DOHH2 (cell line): ENCODE measurements around the gene TACC2.

ENCODE experiments used
- H3F3A ChIP-seq: fragments of 200-600 bp; sonication (generic), shearing (Covaris generic); 2 replicates; pipeline ENCODE4 v1.6.0; 2016; ENCODE audit warnings: antibody characterized with exemption, mild to moderate bottlenecking; ENCODE audit not compliant: control insufficient read depth, insufficient read depth
- H3K27ac ChIP-seq: fragments of 200-600 bp; sonication (generic); 2 replicates; pipeline ENCODE4 v1.5.1; 2014; ENCODE audit warnings: low read depth, mild to moderate bottlenecking, low read length, moderate library complexity
- H3K27me3 ChIP-seq: fragments of 200-600 bp; sonication (generic); 2 replicates; pipeline ENCODE4 v1.6.1; 2014; ENCODE audit warnings: mild to moderate bottlenecking, low read length, mixed read lengths; ENCODE audit not compliant: control insufficient read depth
- H3K36me3 ChIP-seq: fragments of 200-600 bp; sonication (generic); 2 replicates; pipeline ENCODE4 v1.6.1; 2014; ENCODE audit warnings: mild to moderate bottlenecking, low read length, moderate library complexity, mixed read lengths; ENCODE audit not compliant: control insufficient read depth
- H3K4me1 ChIP-seq: fragments of 200-600 bp; sonication (generic); 2 replicates; pipeline ENCODE4 v1.6.1; 2014; ENCODE audit warnings: mild to moderate bottlenecking, low read length, mixed read lengths; ENCODE audit not compliant: control insufficient read depth
- H3K4me2 ChIP-seq: fragments of 200-600 bp; sonication (generic); 2 replicates; pipeline ENCODE4 v1.6.0; 2014; ENCODE audit warnings: mild to moderate bottlenecking, low read length, moderate library complexity
- H3K4me3 ChIP-seq: fragments of 200-600 bp; sonication (generic); 2 replicates; pipeline ENCODE4 v1.5.1; 2014; ENCODE audit warnings: mild to moderate bottlenecking, low read length, mixed read lengths
- H3K79me2 ChIP-seq: fragments of 200-600 bp; sonication (generic); 2 replicates; pipeline ENCODE4 v1.6.1; 2014; ENCODE audit warnings: mild to moderate bottlenecking, low read length, mixed read lengths; ENCODE audit not compliant: control insufficient read depth
- H3K9me2 ChIP-seq: fragments of 200-600 bp; sonication (generic); replicated peaks from 2 replicates; pipeline ENCODE4 v1.6.1; 2014; ENCODE audit warnings: mild to moderate bottlenecking, low read length, mixed read lengths; ENCODE audit not compliant: control insufficient read depth
- H3K9me3 ChIP-seq: fragments of 200-600 bp; sonication (generic); 2 replicates; pipeline ENCODE4 v1.6.1; 2014; ENCODE audit warnings: antibody characterized with exemption, low read length, mixed read lengths; ENCODE audit not compliant: control insufficient read depth, insufficient read depth
- H4K20me1 ChIP-seq: fragments of 200-600 bp; sonication (generic); 2 replicates; pipeline ENCODE4 v1.6.0; 2014; ENCODE audit warnings: low read depth, mild to moderate bottlenecking, antibody characterized with exemption, low read length, moderate library complexity; ENCODE audit not compliant: control insufficient read depth, insufficient read depth
- CTCF ChIP-seq: fragments of 200-600 bp; sonication (generic); IDR thresholded peaks from one replicate; pipeline ENCODE4 v1.5.1; 2014; ENCODE audit warnings: antibody characterized with exemption, mild to moderate bottlenecking, low read depth, low read length; ENCODE audit not compliant: poor library complexity, severe bottlenecking
- EZH2phosphoT487 ChIP-seq: fragments of 200-600 bp; sonication (generic); IDR thresholded peaks from 2 replicates; pipeline ENCODE4 v1.6.1; 2017; ENCODE audit warnings: borderline replicate concordance, mild to moderate bottlenecking, antibody characterized with exemption, low read length, moderate library complexity, mixed read lengths

TACC2 gene

GRCh38 chr10:122279725-122280141 is 290.8 kb downstream of the TACC2 start:
- H3K79me2 ChIP-seq, result no peaks in the 10 kb centered on the region
- H4K20me1 ChIP-seq, result no peaks in the 10 kb centered on the region
- H3K4me2 ChIP-seq, result no peak overlapping the region
- no peak for TF ChIP-seq EZH2phosphoT487
- peak; percentile 61 for TF ChIP-seq CTCF
- no peaks in the 10 kb centered on the region for H3K36me3 ChIP-seq
- H3K4me3 ChIP-seq, result no peak overlapping the region
- H3K4me1 ChIP-seq, result no peaks in the 10 kb centered on the region
- no peaks in the 10 kb centered on the region for H3K9me2 ChIP-seq
- no peaks in the 10 kb centered on the region for H3K9me3 ChIP-seq
- no peaks in the 10 kb centered on the region for H3F3A ChIP-seq
- H3K27ac ChIP-seq, result no peak overlapping the region
- no peaks in the 10 kb centered on the region for H3K27me3 ChIP-seq

- H4K20me1 ChIP-seq, result no peaks in the 10 kb centered on the region
Measured at GRCh38 chr10:122280156-122280555, 291.2 kb downstream of the TACC2 start.

GRCh38 chr10:122281018-122281626 is 292.2 kb downstream of the TACC2 start:
- no peaks in the 10 kb centered on the region for H3K9me3 ChIP-seq
- H3K9me2 ChIP-seq, result no peaks in the 10 kb centered on the region
- H3K4me1 ChIP-seq, result no peaks in the 10 kb centered on the region
- H4K20me1 ChIP-seq, result no peaks in the 10 kb centered on the region
- no peak overlapping the region for H3K4me3 ChIP-seq
- H3F3A ChIP-seq, result no peaks in the 10 kb centered on the region
- H3K79me2 ChIP-seq, result no peaks in the 10 kb centered on the region
- TF ChIP-seq EZH2phosphoT487 (no peak), CTCF (no peak)
- H3K27ac ChIP-seq, result no peak overlapping the region
- no peaks in the 10 kb centered on the region; the same call in 1 of the 2 replicates for H3K27me3 ChIP-seq
- H3K36me3 ChIP-seq, result no peaks in the 10 kb centered on the region
- H3K4me2 ChIP-seq, result no peak overlapping the region

More at GRCh38 chr10:122280156-122280555, 291.2 kb downstream of the TACC2 start:
- no peak for TF ChIP-seq EZH2phosphoT487
- TF ChIP-seq CTCF, result no peak
- Histone ChIP-seq H3K4me1 (no peaks in the 10 kb centered on the region), H3F3A (no peaks in the 10 kb centered on the region), H3K36me3 (no peaks in the 10 kb centered on the region), H3K4me3 (no peak overlapping the region), H3K27me3 (no peaks in the 10 kb centered on the region), H3K9me2 (no peaks in the 10 kb centered on the region), H3K9me3 (no peaks in the 10 kb centered on the region), H3K79me2 (no peaks in the 10 kb centered on the region), H3K27ac (no peak overlapping the region), H3K4me2 (no peak overlapping the region)
